HepG2 (cell line): ENCODE data around the gene SLC2A13. TPM values are rescaled to one million over a fixed set of nuclear protein-coding genes. Genes with fewer than 3 reads are reported as not detected.

Experiments
- ATAC-seq: fragments of 200-7000 bp; cut with Tn5 transposase; 3 replicates; pipeline ENCODE4 v1.9.1; 2020; ENCODE audit warnings: mild to moderate bottlenecking, moderate library complexity
- BruUV-seq: library from RNA; stranded (reverse); fragments of 400-500 nt; replicated peaks from 2 replicates; lab custom pipeline; 2021; lab: Mats Ljungman, UMichigan
- CTCF ChIA-PET: fragments of 300-600 bp; formaldehyde crosslinking; extraction: SDS; loops from one replicate; lab custom pipeline; 2021; ENCODE audit warnings: low total read pairs, inconsistent platforms, low intra/inter-chr PET ratio; lab: Yijun Ruan, JAX
- POLR2A ChIA-PET: fragments of 350-600 bp; sonication (Branson Sonifier 250); formaldehyde crosslinking; loops from one replicate; lab custom pipeline; 2020; ENCODE audit warnings: antibody characterized with exemption, inconsistent platforms; lab: Yijun Ruan, JAX
- DNase-seq: peaks from one replicate; pipeline ENCODE4 v3.0.0-alpha.2; 2015; ENCODE audit warnings: low spot score
- FAIRE-seq: peaks from 3 replicates; lab custom pipeline; 2011; peaks lifted over from hg19 to GRCh38; lab: Jason Lieb, UNC
- H2AFZ ChIP-seq: one replicate; pipeline ENCODE4 v1.6.1; 2011; ENCODE audit warnings: low read length, inconsistent platforms
- H3K27ac ChIP-seq: fragments of 300-600 bp; 3 replicates; pipeline ENCODE4 v1.8.0; 2011; ENCODE audit warnings: mixed run types, mild to moderate bottlenecking, mixed read lengths, low read length, inconsistent platforms; ENCODE audit not compliant: insufficient read depth; ENCODE audit errors: extremely low read length
- H3K27me3 ChIP-seq, 2 experiments: fragments of 200-600 bp in 1 of 2; 2 replicates in 1 of 2; 3 replicates in 1 of 2; pipeline versions ENCODE4 v1.6.0 to v1.8.0; 2011; ENCODE audit warnings: low read length in 2 of 2, mild to moderate bottlenecking in 2 of 2, moderate library complexity in 2 of 2, inconsistent platforms in 1 of 2; ENCODE audit not compliant: insufficient read depth in 2 of 2, control insufficient read depth in 1 of 2
- H3K36me3 ChIP-seq, 2 experiments: fragments of 200-600 bp in 1 of 2; replicated peaks in 1 of 2; 2 replicates in 1 of 2; 3 replicates in 1 of 2; pipeline versions ENCODE4 v1.5.1 to v1.8.0; 2011; ENCODE audit warnings: low read length in 2 of 2, inconsistent platforms in 1 of 2; ENCODE audit not compliant: insufficient read depth in 2 of 2, control insufficient read depth in 1 of 2
- H3K4me1 ChIP-seq: 2 replicates; pipeline ENCODE4 v1.5.1; 2012; ENCODE audit warnings: low read length, inconsistent platforms; ENCODE audit not compliant: insufficient read depth
- H3K4me2 ChIP-seq: 2 replicates; pipeline ENCODE4 v1.6.0; 2011; ENCODE audit warnings: low read depth, low read length, inconsistent platforms
- H3K4me3 ChIP-seq, 3 experiments: fragments of 200-600 bp in 1 of 3; sonication (generic), shearing (Covaris generic) in 1 of 3; replicated peaks in 1 of 3; 2 replicates each; pipeline ENCODE4 v1.5.1; 2011 to 2016; ENCODE audit warnings: low read length in 3 of 3, inconsistent platforms in 2 of 3, low read depth in 2 of 3, mild to moderate bottlenecking in 2 of 3, control low read depth in 1 of 3, mixed read lengths in 1 of 3; ENCODE audit not compliant: insufficient read depth in 1 of 3
- H3K79me2 ChIP-seq: one replicate; pipeline ENCODE4 v1.6.1; 2011; ENCODE audit warnings: low read length, inconsistent platforms; ENCODE audit not compliant: insufficient read depth
- H3K9ac ChIP-seq: 2 replicates; pipeline ENCODE4 v1.6.0; 2011; ENCODE audit warnings: mild to moderate bottlenecking, low read depth, low read length, inconsistent platforms; ENCODE audit not compliant: insufficient read depth
- H3K9me3 ChIP-seq: 2 replicates; pipeline ENCODE4 v1.5.1; 2012; ENCODE audit warnings: mild to moderate bottlenecking, low read length
- H4K20me1 ChIP-seq: 2 replicates; pipeline ENCODE4 v1.6.0; 2011; ENCODE audit warnings: inconsistent platforms, mild to moderate bottlenecking, low read length, moderate library complexity; ENCODE audit not compliant: insufficient read depth
- ARNT ChIP-seq: fragments of 450-650 bp; IDR thresholded peaks from 2 replicates; pipeline ENCODE4 v1.6.1; 2017
- CBFB ChIP-seq: sonication (generic); formaldehyde crosslinking; IDR thresholded peaks from 2 replicates; pipeline ENCODE4 v1.4.0; 2020; ENCODE audit warnings: missing genetic modification reagents
- ERF ChIP-seq: IDR thresholded peaks from 2 replicates; pipeline ENCODE4 v1.6.1; 2018; ENCODE audit warnings: missing biosample characterization, missing genetic modification reagents
- EZH2 ChIP-seq: conservative IDR thresholded peaks from 2 replicates; pipeline ENCODE4 v1.6.1; 2012; ENCODE audit warnings: mild to moderate bottlenecking, low read depth, low read length, moderate library complexity
- MAFF ChIP-seq: IDR thresholded peaks from 2 replicates; pipeline ENCODE4 v1.6.1; 2011; ENCODE audit warnings: low read depth, low read length, improper control_type of control experiment
- MAFK ChIP-seq, 2 experiments: IDR thresholded peaks in 1 of 2; conservative IDR thresholded peaks in 1 of 2; 2 replicates each; pipeline ENCODE4 v1.6.1; 2011; ENCODE audit warnings: improper control_type of control experiment in 2 of 2, low read length in 2 of 2
- NKX3-1 ChIP-seq: sonication (generic); formaldehyde crosslinking; IDR thresholded peaks from 2 replicates; pipeline ENCODE4 v1.5.0; 2020; ENCODE audit warnings: missing genetic modification reagents
- POLR2A ChIP-seq, 2 experiments: IDR thresholded peaks; 2 replicates each; pipeline ENCODE4 v1.6.1; 2011; ENCODE audit warnings: low read depth in 2 of 2, low read length in 2 of 2, mild to moderate bottlenecking in 1 of 2, moderate library complexity in 1 of 2; ENCODE audit not compliant: insufficient read depth in 1 of 2
- SRSF9 ChIP-seq: fragments of 200-400 bp; formaldehyde crosslinking; IDR thresholded peaks from 2 replicates; pipeline ENCODE4 v1.6.1; 2018; ENCODE audit warnings: borderline replicate concordance, mild to moderate bottlenecking, low read depth, low read length; ENCODE audit not compliant: insufficient read depth, poor library complexity, severe bottlenecking
- ZFY ChIP-seq: sonication (generic); formaldehyde crosslinking; IDR thresholded peaks from 2 replicates; pipeline ENCODE4 v1.4.0; 2020; ENCODE audit warnings: missing genetic modification reagents
- ZNF205 ChIP-seq: IDR thresholded peaks from 2 replicates; pipeline ENCODE4 v1.6.1; 2018; ENCODE audit warnings: missing biosample characterization, missing genetic modification reagents
- ZNF350 ChIP-seq: sonication (generic); formaldehyde crosslinking; IDR thresholded peaks from 2 replicates; pipeline ENCODE4 v1.4.0; 2020; ENCODE audit warnings: mild to moderate bottlenecking, low read depth, missing genetic modification reagents, borderline replicate concordance
- ZNF501 ChIP-seq: sonication (generic); formaldehyde crosslinking; IDR thresholded peaks from 2 replicates; pipeline ENCODE4 v1.5.1; 2020; ENCODE audit warnings: mild to moderate bottlenecking, moderate library complexity, missing genetic modification reagents
- ZNF746 ChIP-seq: sonication (generic); formaldehyde crosslinking; IDR thresholded peaks from 2 replicates; pipeline ENCODE4 v1.8.0; 2022; ENCODE audit warnings: mild to moderate bottlenecking, missing genetic modification reagents
- ZNF772 ChIP-seq: sonication (generic); formaldehyde crosslinking; IDR thresholded peaks from 2 replicates; pipeline ENCODE4 v1.5.0; 2020; ENCODE audit warnings: mild to moderate bottlenecking, missing genetic modification reagents
- ZSCAN31 ChIP-seq: sonication (generic); formaldehyde crosslinking; IDR thresholded peaks from 2 replicates; pipeline ENCODE4 v1.5.0; 2020; ENCODE audit warnings: low read depth, mild to moderate bottlenecking, missing genetic modification reagents
- WGBS: methylation state at CpG from one replicate; pipeline ENCODE4 v1.1.6; 2017; ENCODE audit warnings: low lambda C conversion rate; 5-methylcytosine and 5-hydroxymethylcytosine counted together
- in situ Hi-C: cut with HindIII; loops from 2 replicates; pipeline ENCODE4 v1.10.0; 2017; ENCODE audit warnings: low pct_unique_long_range_greater_than_20kb; ENCODE audit not compliant: extremely low pct_ligation_motif_present
- intact Hi-C: fragments of 100-400 bp; cut with micrococcal nuclease; formaldehyde crosslinking; loops from one replicate; pipeline ENCODE4 v1.10.0; 2022; ENCODE audit not compliant: unreplicated experiment
- polyA plus RNA-seq, 8 experiments: library from polyadenylated mRNA; depleted of rRNA in 3 of 8; stranded (reverse) in 7 of 8; unstranded in 1 of 8; fragments of >200 nt; fragmentation: Illumina TruSeq in 4 of 8; extraction: Trizol in 4 of 8; gene quantifications; 2 replicates each; pipeline versions ENCODE4 v1.2.1 to v1.2.3, GENCODE V29; 2011 to 2016; ENCODE audit warnings: low read depth in 4 of 8, missing spikeins in 1 of 8, mixed read lengths in 1 of 8; ENCODE audit not compliant: insufficient read depth in 1 of 8
- total RNA-seq, 5 experiments: library from RNA; depleted of rRNA; stranded (reverse); fragments of >200 nt; fragmentation: Illumina TruSeq; extraction: Trizol; gene quantifications; 2 replicates each; pipeline ENCODE4 v1.2.3, GENCODE V29; 2016; ENCODE audit warnings: low read depth in 1 of 5
- TF ChIP-seq, protein P1 (sequence below): sonication (generic); formaldehyde crosslinking; IDR thresholded peaks from 2 replicates; pipeline ENCODE4 v1.5.0; 2020; ENCODE audit warnings: missing genetic modification reagents

The SLC2A13 gene
- total and polyA plus RNA-seq, 2 of the 13 experiments (the other 11 are each of a cell fraction or from before 2014, with no cell fraction given), result 5.5 to 6.0 TPM

DNA sequence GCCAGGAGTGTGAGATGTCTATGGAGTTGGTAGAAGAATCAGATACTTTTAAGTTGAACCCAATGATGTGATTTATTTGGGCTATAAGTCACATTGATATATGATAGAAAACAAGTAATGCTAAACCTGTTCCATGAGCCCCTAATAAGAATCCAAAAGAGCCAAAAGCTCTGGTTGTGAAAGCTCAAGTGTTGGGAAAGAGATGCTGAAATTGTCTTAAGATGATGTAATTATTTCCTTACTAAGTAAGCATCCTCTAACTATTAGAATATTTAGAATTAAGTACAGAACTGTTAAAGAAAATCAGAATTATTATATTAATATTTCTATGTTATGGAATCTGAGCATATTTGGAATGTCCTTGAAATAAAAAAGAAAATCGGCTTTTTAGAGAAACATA lies 17.6 kb upstream of the SLC2A13 start (continued):
- TF ChIP-seq ZNF205 (CRISPR knock-in tag) (no peak), ZSCAN31 (CRISPR knock-in tag) (no peak), ZNF501 (CRISPR knock-in tag) (no peak), CBFB (CRISPR knock-in tag) (no peak), ERF (CRISPR knock-in tag) (no peak), POLR2A (IDR thresholded peaks at IDR 0.05; ENCODE audit: insufficient read depth in 1 of 2, low read depth in 2 of 2, low read length in 2 of 2) (no peak), ZNF350 (CRISPR knock-in tag) (no peak), SRSF9 (no peak), ZNF746 (CRISPR knock-in tag) (no peak), ZFY (CRISPR knock-in tag) (no peak), EZH2 (no peak)
- TF ChIP-seq, protein P1, sequence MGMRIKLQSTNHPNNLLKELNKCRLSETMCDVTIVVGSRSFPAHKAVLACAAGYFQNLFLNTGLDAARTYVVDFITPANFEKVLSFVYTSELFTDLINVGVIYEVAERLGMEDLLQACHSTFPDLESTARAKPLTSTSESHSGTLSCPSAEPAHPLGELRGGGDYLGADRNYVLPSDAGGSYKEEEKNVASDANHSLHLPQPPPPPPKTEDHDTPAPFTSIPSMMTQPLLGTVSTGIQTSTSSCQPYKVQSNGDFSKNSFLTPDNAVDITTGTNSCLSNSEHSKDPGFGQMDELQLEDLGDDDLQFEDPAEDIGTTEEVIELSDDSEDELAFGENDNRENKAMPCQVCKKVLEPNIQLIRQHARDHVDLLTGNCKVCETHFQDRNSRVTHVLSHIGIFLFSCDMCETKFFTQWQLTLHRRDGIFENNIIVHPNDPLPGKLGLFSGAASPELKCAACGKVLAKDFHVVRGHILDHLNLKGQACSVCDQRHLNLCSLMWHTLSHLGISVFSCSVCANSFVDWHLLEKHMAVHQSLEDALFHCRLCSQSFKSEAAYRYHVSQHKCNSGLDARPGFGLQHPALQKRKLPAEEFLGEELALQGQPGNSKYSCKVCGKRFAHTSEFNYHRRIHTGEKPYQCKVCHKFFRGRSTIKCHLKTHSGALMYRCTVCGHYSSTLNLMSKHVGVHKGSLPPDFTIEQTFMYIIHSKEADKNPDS (CRISPR knock-in tag), result no peak

DNA sequence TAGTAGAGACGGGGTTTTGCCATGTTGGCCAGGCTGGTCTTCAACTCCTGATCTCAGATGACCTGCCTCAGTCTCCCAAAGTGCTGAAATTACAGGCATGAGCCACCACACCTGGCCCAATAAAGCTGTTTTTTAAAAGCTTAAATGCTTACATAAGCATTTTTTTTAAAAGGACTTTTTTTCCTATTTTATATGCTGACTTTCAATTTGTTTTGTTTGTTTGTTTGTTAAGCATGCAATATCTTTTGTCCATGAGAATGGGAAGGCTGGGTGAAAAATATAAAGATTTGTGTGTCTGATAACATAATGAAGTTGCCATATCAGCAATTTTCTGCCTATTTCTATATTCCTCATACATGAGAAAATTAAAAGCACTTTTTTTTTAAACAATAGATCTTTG lies 17.0 kb upstream of the SLC2A13 start:
- Histone ChIP-seq H3K36me3 (no peaks in the 10 kb centered on the region), H3K9me3 (no peaks in the 10 kb centered on the region), H3K9ac (no peak overlapping the region), H3K4me2 (no peak overlapping the region), H3K79me2 (no peaks in the 10 kb centered on the region), H3K4me1 (no peaks in the 10 kb centered on the region), H3K4me3 (no peak overlapping the region), H3K27ac (no peak overlapping the region), H3K27me3 (no peaks in the 10 kb centered on the region), H2AFZ (no peak overlapping the region), H4K20me1 (no peaks in the 10 kb centered on the region)
- in situ Hi-C loops, result loop anchor here (25.0 kb wide), 1 partner anchor 536 kb away; no protein-coding TSS in a partner anchor
- POLR2A ChIA-PET, result no interaction called here
- FAIRE-seq (no peak), ATAC-seq (no peak), DNase-seq (no peak)
- BruUV-seq, result no TSS peak
- no peak for TF ChIP-seq NKX3-1 (CRISPR knock-in tag)
- peak; percentile 96 for TF ChIP-seq MAFF
- TF ChIP-seq ZNF772 (CRISPR knock-in tag), result no peak
- no peak for TF ChIP-seq ARNT
- peak; percentile 91 to 95 for TF ChIP-seq MAFK (conservative IDR thresholded peaks at IDR 0.05 in 1 of 2, IDR thresholded peaks at IDR 0.05 in 1 of 2; ENCODE audit: low read length in 2 of 2)
- CTCF ChIA-PET, result no interaction called here
- 6% methylated on average over 1 of the region's 1 CpG for WGBS
- intact Hi-C loops, result no loop called here
